Measurements from ENCODE around the gene RPLP1. TPM values are rescaled to one million over a fixed set of nuclear protein-coding genes. Genes with fewer than 3 reads are reported as not detected.

Gene RPLP1
- total RNA-seq, 4 donors from 2014 or later: 623 to 1,424 (median 1,017) TPM

- DNase-seq (ENCODE audit: low spot score in 2 of 2): peak; percentile 24 to 37
- no peaks in the 10 kb centered on the region for H3K9me3 ChIP-seq
- TF ChIP-seq POLR2AphosphoS5 (IDR thresholded peaks at IDR 0.05) (no peak), CTCF (IDR thresholded peaks at IDR 0.05) (no peak), EP300 (IDR thresholded peaks at IDR 0.05) (no peak), POLR2A (IDR thresholded peaks at IDR 0.05) (no peak)
- 69% methylated on average over 9 of the region's 9 CpGs for WGBS
- H3K4me1 ChIP-seq: no peaks in the 10 kb centered on the region
- no peak overlapping the region for H3K27ac ChIP-seq
- no peak overlapping the region for H3K4me3 ChIP-seq
- H3K36me3 ChIP-seq: no peaks in the 10 kb centered on the region
- no peaks in the 10 kb centered on the region for H3K27me3 ChIP-seq
Measured at GRCh38 chr15:69476704-69477473, 24.3 kb downstream of the RPLP1 start.

- 39% methylated on average over 13 of the region's 13 CpGs for WGBS
- H3K9me3 ChIP-seq: no peaks in the 10 kb centered on the region
- no peaks in the 10 kb centered on the region for H3K36me3 ChIP-seq
- H3K4me3 ChIP-seq: no peak overlapping the region
- no peaks in the 10 kb centered on the region for H3K27me3 ChIP-seq
- DNase-seq (ENCODE audit: low spot score in 2 of 2): peak; percentile 55 to 64
- H3K27ac ChIP-seq: no peak overlapping the region
- peaks cover 9% of the 10 kb centered on the region for H3K4me1 ChIP-seq
- TF ChIP-seq POLR2AphosphoS5 (IDR thresholded peaks at IDR 0.05): no peak
- TF ChIP-seq CTCF (IDR thresholded peaks at IDR 0.05): peak; percentile 55 to 80
- no peak for TF ChIP-seq POLR2A (IDR thresholded peaks at IDR 0.05)
- no peak for TF ChIP-seq EP300 (IDR thresholded peaks at IDR 0.05)
Measured at GRCh38 chr15:69478259-69478781, 25.7 kb downstream of the RPLP1 start.

GRCh38 chr15:69479081-69479480 is 26.5 kb downstream of the RPLP1 start:
- no peaks in the 10 kb centered on the region for H3K36me3 ChIP-seq
- TF ChIP-seq POLR2A (IDR thresholded peaks at IDR 0.05) (no peak), POLR2AphosphoS5 (IDR thresholded peaks at IDR 0.05) (no peak), CTCF (IDR thresholded peaks at IDR 0.05) (no peak), EP300 (IDR thresholded peaks at IDR 0.05) (no peak)
- whole genome bisulfite sequencing: 98% methylated on average over 4 of the region's 4 CpGs
- no peak overlapping the region for H3K27ac ChIP-seq
- no peaks in the 10 kb centered on the region for H3K9me3 ChIP-seq
- peaks cover 14% of the 10 kb centered on the region for H3K4me1 ChIP-seq
- DNase-seq (ENCODE audit: low spot score in 2 of 2): no peak
- no peak overlapping the region for H3K4me3 ChIP-seq
- H3K27me3 ChIP-seq: no peaks in the 10 kb centered on the region

GRCh38 chr15:69479971-69480370 is 27.4 kb downstream of the RPLP1 start:
- DNase-seq (ENCODE audit: low spot score in 2 of 2): no peak
- WGBS: 95% methylated on average over 2 of the region's 2 CpGs

More at GRCh38 chr15:69479971-69480370, 27.4 kb downstream of the RPLP1 start:
- H3K36me3 ChIP-seq: no peaks in the 10 kb centered on the region
- H3K27ac ChIP-seq: no peak overlapping the region
- TF ChIP-seq EP300 (IDR thresholded peaks at IDR 0.05): no peak
- no peak for TF ChIP-seq CTCF (IDR thresholded peaks at IDR 0.05)
- TF ChIP-seq POLR2AphosphoS5 (IDR thresholded peaks at IDR 0.05): no peak
- no peak for TF ChIP-seq POLR2A (IDR thresholded peaks at IDR 0.05)
- H3K27me3 ChIP-seq: no peaks in the 10 kb centered on the region
- H3K4me1 ChIP-seq: peaks cover 23% of the 10 kb centered on the region
- H3K4me3 ChIP-seq: no peak overlapping the region
- H3K9me3 ChIP-seq: no peaks in the 10 kb centered on the region
